ENCODE results near the gene ANOS1.

Gene ANOS1

GRCh38 chrX:8636497-8636896 lies 95.4 kb downstream of the ANOS1 start:
- ATAC-seq (ENCODE audit: insufficient read depth, low read depth) (no peak), DNase-seq (no peak)
- no peaks in the 10 kb centered on the region for H3K9me3 ChIP-seq (ENCODE audit: insufficient read depth, low read length, severe bottlenecking)
- no peaks in the 10 kb centered on the region for H3K4me1 ChIP-seq (ENCODE audit: insufficient read depth, low read length)
- no peak overlapping the region for H3K9ac ChIP-seq (ENCODE audit: low read depth, low read length)
- H3K27ac ChIP-seq (ENCODE audit: low read length): no peak overlapping the region
- no peak overlapping the region for H3K4me3 ChIP-seq (ENCODE audit: low read depth in 1 of 2, low read length in 2 of 2)
- H3K36me3 ChIP-seq (ENCODE audit: insufficient read depth, low read length): no peaks in the 10 kb centered on the region
- no peak overlapping the region for H2AFZ ChIP-seq (ENCODE audit: low read depth, low read length)
- TF ChIP-seq EZH2 (IDR thresholded peaks at IDR 0.05; ENCODE audit: borderline replicate concordance, low read depth, low read length, severe bottlenecking) (no peak), CTCF (IDR thresholded peaks at IDR 0.05; ENCODE audit: borderline replicate concordance, extremely low read depth, low read length, poor library complexity, severe bottlenecking) (no peak)
- no peaks in the 10 kb centered on the region for H4K20me1 ChIP-seq (ENCODE audit: insufficient read depth, low read length)
- H3K79me2 ChIP-seq (ENCODE audit: insufficient read depth, low read length): no peaks in the 10 kb centered on the region
- H3K4me2 ChIP-seq (ENCODE audit: insufficient read depth, low read length): no peak overlapping the region
- H3K27me3 ChIP-seq (ENCODE audit: insufficient read depth, low read length, poor library complexity): no peaks in the 10 kb centered on the region

GRCh38 chrX:8635812-8636211 lies 96.1 kb downstream of the ANOS1 start:
- Histone ChIP-seq H3K79me2 (ENCODE audit: insufficient read depth, low read length) (no peaks in the 10 kb centered on the region), H4K20me1 (ENCODE audit: insufficient read depth, low read length) (no peaks in the 10 kb centered on the region), H3K9ac (ENCODE audit: low read depth, low read length) (no peak overlapping the region), H3K4me2 (ENCODE audit: insufficient read depth, low read length) (no peak overlapping the region), H3K4me3 (ENCODE audit: low read depth in 1 of 2, low read length in 2 of 2) (no peak overlapping the region), H3K4me1 (ENCODE audit: insufficient read depth, low read length) (no peaks in the 10 kb centered on the region), H2AFZ (ENCODE audit: low read depth, low read length) (no peak overlapping the region), H3K36me3 (ENCODE audit: insufficient read depth, low read length) (no peaks in the 10 kb centered on the region), H3K27ac (ENCODE audit: low read length) (no peak overlapping the region), H3K27me3 (ENCODE audit: insufficient read depth, low read length, poor library complexity) (no peaks in the 10 kb centered on the region), H3K9me3 (ENCODE audit: insufficient read depth, low read length, severe bottlenecking) (no peaks in the 10 kb centered on the region)
- TF ChIP-seq EZH2 (IDR thresholded peaks at IDR 0.05; ENCODE audit: borderline replicate concordance, low read depth, low read length, severe bottlenecking) (no peak), CTCF (IDR thresholded peaks at IDR 0.05; ENCODE audit: borderline replicate concordance, extremely low read depth, low read length, poor library complexity, severe bottlenecking) (no peak)
- DNase-seq: no peak
- no peak for ATAC-seq (ENCODE audit: insufficient read depth, low read depth)

- H3K27me3 ChIP-seq (ENCODE audit: insufficient read depth, low read length, poor library complexity): no peaks in the 10 kb centered on the region
- H3K27ac ChIP-seq (ENCODE audit: low read length): no peak overlapping the region
- ATAC-seq (ENCODE audit: insufficient read depth, low read depth): no peak
- no peaks in the 10 kb centered on the region for H3K36me3 ChIP-seq (ENCODE audit: insufficient read depth, low read length)
- no peak for TF ChIP-seq EZH2 (IDR thresholded peaks at IDR 0.05; ENCODE audit: borderline replicate concordance, low read depth, low read length, severe bottlenecking)
- H3K79me2 ChIP-seq (ENCODE audit: insufficient read depth, low read length): no peaks in the 10 kb centered on the region
- DNase-seq: no peak
- H3K4me3 ChIP-seq (ENCODE audit: low read depth in 1 of 2, low read length in 2 of 2): no peak overlapping the region
- no peaks in the 10 kb centered on the region for H3K9me3 ChIP-seq (ENCODE audit: insufficient read depth, low read length, severe bottlenecking)
- no peak overlapping the region for H3K4me2 ChIP-seq (ENCODE audit: insufficient read depth, low read length)
- no peak overlapping the region for H3K9ac ChIP-seq (ENCODE audit: low read depth, low read length)
- H2AFZ ChIP-seq (ENCODE audit: low read depth, low read length): no peak overlapping the region
- no peaks in the 10 kb centered on the region for H3K4me1 ChIP-seq (ENCODE audit: insufficient read depth, low read length)
- no peaks in the 10 kb centered on the region for H4K20me1 ChIP-seq (ENCODE audit: insufficient read depth, low read length)
Observed at GRCh38 chrX:8632924-8633323, 99.0 kb downstream of the ANOS1 start.

- DNase-seq: no peak
- H3K79me2 ChIP-seq (ENCODE audit: insufficient read depth, low read length): no peaks in the 10 kb centered on the region
- H3K9ac ChIP-seq (ENCODE audit: low read depth, low read length): no peak overlapping the region
- TF ChIP-seq CTCF (IDR thresholded peaks at IDR 0.05; ENCODE audit: borderline replicate concordance, extremely low read depth, low read length, poor library complexity, severe bottlenecking) (no peak), EZH2 (IDR thresholded peaks at IDR 0.05; ENCODE audit: borderline replicate concordance, low read depth, low read length, severe bottlenecking) (no peak)
- H3K4me1 ChIP-seq (ENCODE audit: insufficient read depth, low read length): no peaks in the 10 kb centered on the region
- no peak overlapping the region for H3K27ac ChIP-seq (ENCODE audit: low read length)
- H4K20me1 ChIP-seq (ENCODE audit: insufficient read depth, low read length): no peaks in the 10 kb centered on the region
- no peak for ATAC-seq (ENCODE audit: insufficient read depth, low read depth)
- H3K4me2 ChIP-seq (ENCODE audit: insufficient read depth, low read length): no peak overlapping the region
- H3K27me3 ChIP-seq (ENCODE audit: insufficient read depth, low read length, poor library complexity): no peaks in the 10 kb centered on the region
- H2AFZ ChIP-seq (ENCODE audit: low read depth, low read length): no peak overlapping the region
- H3K4me3 ChIP-seq (ENCODE audit: low read depth in 1 of 2, low read length in 2 of 2): no peak overlapping the region
- no peaks in the 10 kb centered on the region for H3K9me3 ChIP-seq (ENCODE audit: insufficient read depth, low read length, severe bottlenecking)
- no peaks in the 10 kb centered on the region for H3K36me3 ChIP-seq (ENCODE audit: insufficient read depth, low read length)
Observed at GRCh38 chrX:8629871-8630270, 102.1 kb downstream of the ANOS1 start.

Data from DND-41 (cell line).